Caco-2 (cell line): ENCODE results near the gene S100Z. TPM values are rescaled to one million over a fixed set of nuclear protein-coding genes. Genes with fewer than 3 reads are reported as not detected.
A peak's percentile ranks its signal among the peaks of the same experiment; 100 is the strongest.
"Not testable (repeated sequence)": the region's sequence is repeated elsewhere in the genome, so short reads cannot be mapped to it uniquely, and the experiment has no call there.

ENCODE experiments used
- BruUV-seq: library from RNA; stranded (reverse); fragments of 400-500 nt; replicated peaks from 2 replicates; lab custom pipeline; 2021; lab: Mats Ljungman, UMichigan
- CTCF ChIA-PET: fragments of 300-600 bp; sonication (Branson Sonifier 250); formaldehyde crosslinking; loops from one replicate; lab custom pipeline; 2022; ENCODE audit warnings: antibody characterized with exemption; lab: Charles Lee
- POLR2A ChIA-PET: fragments of 300-600 bp; sonication (Branson Sonifier 250); formaldehyde crosslinking; loops from one replicate; lab custom pipeline; 2022; ENCODE audit warnings: antibody characterized with exemption; lab: Charles Lee
- DNase-seq, 2 experiments: peaks; one replicate each; pipeline versions ENCODE4 v3.0.0 to v3.0.0-alpha.2; 2020 to 2022
- H3K27me3 ChIP-seq: replicated peaks from 2 replicates; pipeline ENCODE4 v1.6.0; 2011; ENCODE audit warnings: low read length; ENCODE audit not compliant: control insufficient read depth, insufficient read depth
- H3K36me3 ChIP-seq: 2 replicates; pipeline ENCODE4 v1.5.1; 2011; ENCODE audit warnings: low read length; ENCODE audit not compliant: control insufficient read depth, insufficient read depth
- H3K4me1 ChIP-seq: fragments of 250-450 bp; sonication (Bioruptor Pico); 2 replicates; pipeline ENCODE4 v1.5.1; 2020; ENCODE audit warnings: mild to moderate bottlenecking
- H3K4me3 ChIP-seq: 2 replicates; pipeline ENCODE4 v1.5.1; 2011; ENCODE audit warnings: low read depth, mild to moderate bottlenecking, control low read depth, low read length
- H3K9me3 ChIP-seq: fragments of 250-450 bp; sonication (Bioruptor Pico); 2 replicates; pipeline ENCODE4 v1.5.1; 2020; ENCODE audit warnings: mild to moderate bottlenecking, moderate library complexity
- H3K27ac Mint-ChIP-seq: one replicate; pipeline ENCODE4 v1.8.0; 2022; ENCODE audit warnings: mixed read lengths; ENCODE audit not compliant: unreplicated experiment
- H3K27me3 Mint-ChIP-seq: one replicate; pipeline ENCODE4 v1.8.0; 2022; ENCODE audit warnings: mixed read lengths; ENCODE audit not compliant: insufficient read depth, unreplicated experiment
- H3K36me3 Mint-ChIP-seq: one replicate; pipeline ENCODE4 v1.8.0; 2022; ENCODE audit warnings: mild to moderate bottlenecking, mixed read lengths; ENCODE audit not compliant: insufficient read depth, unreplicated experiment
- H3K4me1 Mint-ChIP-seq: one replicate; pipeline ENCODE4 v1.8.0; 2022; ENCODE audit warnings: low read depth, mixed read lengths; ENCODE audit not compliant: unreplicated experiment
- H3K4me3 Mint-ChIP-seq: one replicate; pipeline ENCODE4 v1.8.0; 2022; ENCODE audit warnings: mild to moderate bottlenecking, moderate library complexity, mixed read lengths; ENCODE audit not compliant: unreplicated experiment
- H3K9me3 Mint-ChIP-seq: one replicate; pipeline ENCODE4 v1.8.0; 2022; ENCODE audit warnings: mixed read lengths; ENCODE audit not compliant: unreplicated experiment
- intact Hi-C: fragments of 100-400 bp; cut with micrococcal nuclease; formaldehyde crosslinking; loops from one replicate; pipeline ENCODE4 v1.10.0; 2022; ENCODE audit not compliant: unreplicated experiment
- total RNA-seq: library from RNA; stranded (reverse); gene quantifications from 2 replicates; pipeline ENCODE4 v1.2.3, GENCODE V29; 2022
- TF ChIP-seq, protein P1 (sequence below), 2 experiments: fragments of 200-600 bp in 1 of 2; IDR thresholded peaks; 1 replicate in 1 of 2; 2 replicates in 1 of 2; pipeline versions ENCODE4 v1.5.1 to v1.8.0; 2011 to 2022; ENCODE audit warnings: antibody characterized with exemption in 1 of 2, control low read depth in 1 of 2, inconsistent platforms in 1 of 2, low read depth in 1 of 2, low read length in 1 of 2, mild to moderate bottlenecking in 1 of 2, moderate library complexity in 1 of 2; ENCODE audit not compliant: insufficient read depth in 1 of 2, severe bottlenecking in 1 of 2, unreplicated experiment in 1 of 2

Gene S100Z
- total RNA-seq, 1 experiment from 2014 or later: 0.66 TPM

DNA sequence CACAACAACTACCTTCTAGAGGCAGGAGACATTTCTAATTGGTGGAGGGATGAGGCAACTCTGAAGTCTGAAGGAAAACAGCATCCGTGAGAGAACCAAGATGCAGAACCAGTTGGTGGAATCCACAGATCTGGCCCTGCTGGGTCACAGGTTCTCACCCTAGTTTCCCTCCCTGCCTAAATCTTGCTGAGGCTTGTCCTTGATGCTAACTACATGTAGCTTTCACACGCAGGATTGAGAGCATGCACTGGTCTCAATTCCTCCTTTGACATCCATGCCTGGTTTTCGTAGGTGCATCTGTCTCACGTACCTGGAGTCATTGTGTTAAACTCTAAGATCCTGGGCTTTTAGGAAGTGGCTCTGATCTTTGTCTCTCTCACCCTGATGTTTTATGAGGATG lies 40.7 kb upstream of the S100Z start:
- CTCF ChIA-PET: no interaction called here
- Histone ChIP-seq H3K4me3 (no peak overlapping the region), H3K4me1 (peaks cover 38% of the 10 kb centered on the region), H3K36me3 (no peaks in the 10 kb centered on the region), H3K27me3 (no peaks in the 10 kb centered on the region), H3K9me3 (no peaks in the 10 kb centered on the region)
- H3K36me3 Mint-ChIP-seq: peaks cover 6% of the 10 kb centered on the region
- no peaks in the 10 kb centered on the region for H3K27me3 Mint-ChIP-seq
- H3K9me3 Mint-ChIP-seq: no peaks in the 10 kb centered on the region
- H3K4me1 Mint-ChIP-seq: peaks cover 14% of the 10 kb centered on the region
- intact Hi-C loops: no loop called here
- H3K27ac Mint-ChIP-seq: peak overlapping the region; percentile 91
- TF ChIP-seq, protein P1, sequence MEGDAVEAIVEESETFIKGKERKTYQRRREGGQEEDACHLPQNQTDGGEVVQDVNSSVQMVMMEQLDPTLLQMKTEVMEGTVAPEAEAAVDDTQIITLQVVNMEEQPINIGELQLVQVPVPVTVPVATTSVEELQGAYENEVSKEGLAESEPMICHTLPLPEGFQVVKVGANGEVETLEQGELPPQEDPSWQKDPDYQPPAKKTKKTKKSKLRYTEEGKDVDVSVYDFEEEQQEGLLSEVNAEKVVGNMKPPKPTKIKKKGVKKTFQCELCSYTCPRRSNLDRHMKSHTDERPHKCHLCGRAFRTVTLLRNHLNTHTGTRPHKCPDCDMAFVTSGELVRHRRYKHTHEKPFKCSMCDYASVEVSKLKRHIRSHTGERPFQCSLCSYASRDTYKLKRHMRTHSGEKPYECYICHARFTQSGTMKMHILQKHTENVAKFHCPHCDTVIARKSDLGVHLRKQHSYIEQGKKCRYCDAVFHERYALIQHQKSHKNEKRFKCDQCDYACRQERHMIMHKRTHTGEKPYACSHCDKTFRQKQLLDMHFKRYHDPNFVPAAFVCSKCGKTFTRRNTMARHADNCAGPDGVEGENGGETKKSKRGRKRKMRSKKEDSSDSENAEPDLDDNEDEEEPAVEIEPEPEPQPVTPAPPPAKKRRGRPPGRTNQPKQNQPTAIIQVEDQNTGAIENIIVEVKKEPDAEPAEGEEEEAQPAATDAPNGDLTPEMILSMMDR (IDR thresholded peaks at IDR 0.05; ENCODE audit: insufficient read depth in 1 of 2, low read depth in 1 of 2, low read length in 1 of 2, severe bottlenecking in 1 of 2, unreplicated experiment in 1 of 2): no peak
- no peak for DNase-seq
- POLR2A ChIA-PET: no interaction called here
- no peak overlapping the region for H3K4me3 Mint-ChIP-seq
- BruUV-seq: no TSS peak

DNA sequence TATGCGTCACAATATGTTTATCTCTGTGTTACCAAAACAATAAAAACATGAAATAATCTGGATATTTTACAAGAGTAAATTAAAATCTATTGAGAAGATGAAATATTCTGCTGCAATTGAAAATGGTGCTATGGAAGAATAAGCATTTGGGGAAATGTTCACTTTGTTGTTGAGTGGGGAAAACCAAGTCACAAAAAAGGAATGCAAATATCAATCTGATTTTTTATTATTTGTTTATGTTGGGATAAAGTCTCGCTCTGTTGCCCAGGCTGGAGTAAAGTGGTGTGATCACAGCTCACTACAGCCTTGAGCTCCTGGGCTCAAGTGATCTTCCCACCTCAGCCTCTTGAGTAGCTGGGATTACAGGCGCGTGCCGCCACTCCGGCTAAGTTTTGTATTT lies 39.6 kb upstream of the S100Z start:
- Mint-ChIP-seq H3K4me1 (peaks cover 14% of the 10 kb centered on the region), H3K9me3 (no peaks in the 10 kb centered on the region), H3K4me3 (no peak overlapping the region), H3K27ac (no peak overlapping the region), H3K36me3 (peaks cover 6% of the 10 kb centered on the region), H3K27me3 (no peaks in the 10 kb centered on the region)
- no peak for DNase-seq
- Histone ChIP-seq H3K9me3 (no peaks in the 10 kb centered on the region), H3K4me1 (peaks cover 28% of the 10 kb centered on the region), H3K27me3 (no peaks in the 10 kb centered on the region), H3K36me3 (no peaks in the 10 kb centered on the region), H3K4me3 (no peak overlapping the region)
- ChIA-PET POLR2A (no interaction called here), CTCF (no interaction called here)
- BruUV-seq: no TSS peak
- TF ChIP-seq, protein P1 (IDR thresholded peaks at IDR 0.05; ENCODE audit: insufficient read depth in 1 of 2, low read depth in 1 of 2, low read length in 1 of 2, severe bottlenecking in 1 of 2, unreplicated experiment in 1 of 2): no peak
- intact Hi-C loops: no loop called here

DNA sequence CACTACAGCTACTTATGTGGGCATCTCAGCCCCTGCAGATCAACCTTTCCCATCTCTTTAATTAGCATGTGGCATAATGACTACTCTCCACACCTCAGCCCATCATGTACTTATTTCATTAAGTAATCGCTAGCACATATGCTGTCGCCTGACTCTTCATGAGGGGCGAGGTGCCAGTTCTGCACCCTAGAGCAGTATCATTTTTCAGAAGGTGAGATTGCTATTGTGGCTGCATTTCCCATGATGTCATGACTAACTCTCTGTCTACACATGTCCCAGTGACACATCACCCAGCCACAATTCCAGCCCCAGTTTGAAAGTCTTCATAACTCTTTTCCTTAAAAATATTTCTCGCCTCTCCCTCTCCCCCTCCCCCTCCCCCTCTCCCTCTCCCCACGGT lies 38.6 kb upstream of the S100Z start:
- Histone ChIP-seq H3K9me3 (no peaks in the 10 kb centered on the region), H3K4me3 (no peak overlapping the region), H3K36me3 (no peaks in the 10 kb centered on the region), H3K27me3 (no peaks in the 10 kb centered on the region), H3K4me1 (peaks cover 23% of the 10 kb centered on the region)
- peaks cover 14% of the 10 kb centered on the region for H3K4me1 Mint-ChIP-seq
- CTCF ChIA-PET: no interaction called here
- POLR2A ChIA-PET: no interaction called here
- no TSS peak for BruUV-seq
- DNase-seq: no peak
- no peaks in the 10 kb centered on the region for H3K9me3 Mint-ChIP-seq
- TF ChIP-seq, protein P1 (IDR thresholded peaks at IDR 0.05; ENCODE audit: insufficient read depth in 1 of 2, low read depth in 1 of 2, low read length in 1 of 2, severe bottlenecking in 1 of 2, unreplicated experiment in 1 of 2): no peak
- intact Hi-C loops: no loop called here
- H3K27me3 Mint-ChIP-seq: no peaks in the 10 kb centered on the region
- H3K27ac Mint-ChIP-seq: no peak overlapping the region
- no peak overlapping the region for H3K4me3 Mint-ChIP-seq
- peaks cover 6% of the 10 kb centered on the region for H3K36me3 Mint-ChIP-seq

DNA sequence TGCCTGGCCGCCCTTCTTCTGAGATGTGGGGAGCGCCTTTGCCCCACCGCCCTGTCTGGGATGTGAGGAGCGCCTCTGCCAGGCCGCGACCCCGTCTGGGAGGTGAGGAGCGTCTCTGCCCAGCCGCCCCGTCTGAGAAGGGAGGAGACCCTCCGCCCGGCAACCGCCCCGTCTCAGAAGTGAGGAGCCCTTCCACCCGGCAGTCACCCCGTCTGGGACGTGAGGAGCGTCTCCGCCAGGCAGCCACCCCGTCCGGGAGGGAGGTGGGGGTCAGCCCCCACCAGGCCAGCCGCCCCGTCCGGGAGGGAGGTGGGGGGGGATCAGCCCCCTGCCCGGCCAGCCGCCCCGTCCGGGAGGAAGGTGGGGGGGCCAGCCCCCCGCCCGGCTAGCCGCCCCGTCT lies 37.6 kb upstream of the S100Z start:
- H3K27me3 Mint-ChIP-seq, H3K9me3 Mint-ChIP-seq, H3K27ac Mint-ChIP-seq, POLR2A ChIA-PET, H3K4me3 ChIP-seq, H3K4me3 Mint-ChIP-seq, BruUV-seq, DNase-seq, CTCF ChIA-PET, H3K9me3 ChIP-seq, intact Hi-C loops, H3K27me3 ChIP-seq, H3K36me3 Mint-ChIP-seq, H3K36me3 ChIP-seq: not testable (repeated sequence)
- peaks cover 14% of the 10 kb centered on the region for H3K4me1 Mint-ChIP-seq
- H3K4me1 ChIP-seq: peaks cover 25% of the 10 kb centered on the region
